ENCODE measurements around the gene SETBP1. TPM values are rescaled to one million over a fixed set of nuclear protein-coding genes. Genes with fewer than 3 reads are reported as not detected.

SETBP1 gene
- total and polyA plus RNA-seq, 2 of the 8 experiments (the other 6 are each of a cell fraction or from before 2014, with no cell fraction given), result 2.0 to 6.5 TPM

- TF ChIP-seq TBP (IDR thresholded peaks at IDR 0.05; ENCODE audit: low read depth, low read length), result no peak
- TF ChIP-seq SIN3A (conservative IDR thresholded peaks at IDR 0.05 in 1 of 2, IDR thresholded peaks at IDR 0.05 in 1 of 2; ENCODE audit: low read depth in 1 of 2, low read length in 2 of 2), result no peak
- no peak for TF ChIP-seq GTF2F1 (IDR thresholded peaks at IDR 0.05; ENCODE audit: borderline replicate concordance, low read depth, low read length)
- TF ChIP-seq MAX (IDR thresholded peaks at IDR 0.05), result no peak
Observed at GRCh38 chr18:44918142-44918476, 237.4 kb downstream of the SETBP1 start (continued).

Measured in H1 (cell line).